HCT116 (cell line): ENCODE measurements around the gene SMC6.

Experiments
- CTCF ChIP-seq, 3 experiments: fragments of 200-600 bp in 1 of 3; sonication (generic) in 1 of 3; IDR thresholded peaks in 2 of 3; conservative IDR thresholded peaks in 1 of 3; 2 replicates each; pipeline ENCODE4 v1.5.1; 2012 to 2017; ENCODE audit warnings: low read depth in 2 of 3, low read length in 2 of 3, antibody characterized with exemption in 1 of 3, borderline replicate concordance in 1 of 3, control low read depth in 1 of 3, mild to moderate bottlenecking in 1 of 3, mixed read lengths in 1 of 3, mixed run types in 1 of 3, moderate library complexity in 1 of 3; ENCODE audit not compliant: insufficient read depth in 1 of 3
- EGR1 ChIP-seq: IDR thresholded peaks from 2 replicates; pipeline ENCODE4 v1.6.1; 2012; ENCODE audit warnings: low read depth
- FOSL1 ChIP-seq: IDR thresholded peaks from 2 replicates; pipeline ENCODE4 v1.6.1; 2012; ENCODE audit warnings: low read depth
- SIN3A ChIP-seq: IDR thresholded peaks from 2 replicates; pipeline ENCODE4 v1.6.1; 2012; ENCODE audit warnings: low read depth

- TF ChIP-seq CTCF (IDR thresholded peaks at IDR 0.05 in 2 of 3, conservative IDR thresholded peaks at IDR 0.05 in 1 of 3; ENCODE audit: borderline replicate concordance in 1 of 3, insufficient read depth in 1 of 3, low read depth in 2 of 3, low read length in 2 of 3) (peak in 1 of 3 experiments; percentile 12; a peak in 1 of 6 replicates), SIN3A (no peak), EGR1 (no peak), FOSL1 (peak; percentile 47; the same call in 1 of the 2 replicates)
Observed at GRCh38 chr2:17672583-17673317, 80.9 kb downstream of the SMC6 start.
